HG03571 (cell line): ENCODE measurements around the gene STARD10.

Experiments used
- ATAC-seq: cut with Tn5 transposase; IDR thresholded peaks from one replicate; pipeline ENCODE4 v1.9.1; 2021; ENCODE audit not compliant: unreplicated experiment

STARD10 gene

GRCh38 chr11:72712168-72712751 is 81.6 kb downstream of the STARD10 start:
- ATAC-seq, result no peak

- ATAC-seq, result no peak
These were observed 82.7 kb downstream of the STARD10 start for GRCh38 chr11:72711141-72711540.

- no peak for ATAC-seq
These were observed 83.6 kb downstream of the STARD10 start for GRCh38 chr11:72710278-72710677.

GRCh38 chr11:72709478-72710238 is 84.2 kb downstream of the STARD10 start:
- ATAC-seq, result no peak

GRCh38 chr11:72707032-72707431 is 86.8 kb downstream of the STARD10 start:
- no peak for ATAC-seq

GRCh38 chr11:72706579-72706978 is 87.3 kb downstream of the STARD10 start:
- no peak for ATAC-seq

GRCh38 chr11:72705442-72706365 is 88.1 kb downstream of the STARD10 start:
- ATAC-seq, result no peak

GRCh38 chr11:72704783-72705265 is 89.0 kb downstream of the STARD10 start:
- ATAC-seq, result no peak
